Muscle layer of duodenum (tissue), 2 donors: ENCODE measurements around the gene VIPAS39.
A peak's percentile ranks its signal among the peaks of the same experiment; 100 is the strongest.

Experiments
- H3K27ac ChIP-seq: one replicate; pipeline ENCODE4 v1.7.0; 2013; ENCODE audit warnings: mild to moderate bottlenecking, low read length
- H3K27me3 ChIP-seq: one replicate; pipeline ENCODE4 v1.7.0; 2013; ENCODE audit warnings: low read depth, mild to moderate bottlenecking, control low read depth, low read length
- H3K36me3 ChIP-seq, 2 donors: one replicate each; pipeline ENCODE4 v1.7.0; 2013; ENCODE audit warnings: low read length in 2 of 2, control low read depth in 1 of 2, mild to moderate bottlenecking in 1 of 2; ENCODE audit not compliant: insufficient read depth in 2 of 2, control insufficient read depth in 1 of 2
- H3K4me1 ChIP-seq, 2 donors: one replicate each; pipeline ENCODE4 v1.7.0; 2013; ENCODE audit warnings: low read length in 2 of 2, mild to moderate bottlenecking in 2 of 2, control low read depth in 1 of 2, moderate library complexity in 1 of 2; ENCODE audit not compliant: insufficient read depth in 2 of 2, control insufficient read depth in 1 of 2
- H3K4me3 ChIP-seq, 2 donors: one replicate each; pipeline ENCODE4 v1.7.0; 2013; ENCODE audit warnings: low read length in 2 of 2, low read depth in 1 of 2, mild to moderate bottlenecking in 1 of 2
- H3K9me3 ChIP-seq, 2 donors: one replicate each; pipeline ENCODE4 v1.7.0; 2013; ENCODE audit warnings: low read length in 2 of 2, control low read depth in 1 of 2, mild to moderate bottlenecking in 1 of 2; ENCODE audit not compliant: control insufficient read depth in 1 of 2
- donor health status: healthy.

Gene VIPAS39

GRCh38 chr14:77469067-77469505 is 11.7 kb upstream of the VIPAS39 start:
- peaks cover 45 to 55% of the 10 kb centered on the region in 2 donors for H3K36me3 ChIP-seq
- no peak overlapping the region for H3K27ac ChIP-seq
- no peaks in the 10 kb centered on the region for H3K9me3 ChIP-seq
- no peaks in the 10 kb centered on the region for H3K4me1 ChIP-seq
- no peaks in the 10 kb centered on the region for H3K27me3 ChIP-seq
- H3K4me3 ChIP-seq: no peak overlapping the region

GRCh38 chr14:77467801-77468200 is 10.4 kb upstream of the VIPAS39 start:
- H3K4me1 ChIP-seq: no peaks in the 10 kb centered on the region
- no peaks in the 10 kb centered on the region for H3K9me3 ChIP-seq
- no peak overlapping the region for H3K4me3 ChIP-seq
- H3K27me3 ChIP-seq: no peaks in the 10 kb centered on the region
- peaks cover 54 to 66% of the 10 kb centered on the region in 2 donors for H3K36me3 ChIP-seq
- no peak overlapping the region for H3K27ac ChIP-seq

DNA sequence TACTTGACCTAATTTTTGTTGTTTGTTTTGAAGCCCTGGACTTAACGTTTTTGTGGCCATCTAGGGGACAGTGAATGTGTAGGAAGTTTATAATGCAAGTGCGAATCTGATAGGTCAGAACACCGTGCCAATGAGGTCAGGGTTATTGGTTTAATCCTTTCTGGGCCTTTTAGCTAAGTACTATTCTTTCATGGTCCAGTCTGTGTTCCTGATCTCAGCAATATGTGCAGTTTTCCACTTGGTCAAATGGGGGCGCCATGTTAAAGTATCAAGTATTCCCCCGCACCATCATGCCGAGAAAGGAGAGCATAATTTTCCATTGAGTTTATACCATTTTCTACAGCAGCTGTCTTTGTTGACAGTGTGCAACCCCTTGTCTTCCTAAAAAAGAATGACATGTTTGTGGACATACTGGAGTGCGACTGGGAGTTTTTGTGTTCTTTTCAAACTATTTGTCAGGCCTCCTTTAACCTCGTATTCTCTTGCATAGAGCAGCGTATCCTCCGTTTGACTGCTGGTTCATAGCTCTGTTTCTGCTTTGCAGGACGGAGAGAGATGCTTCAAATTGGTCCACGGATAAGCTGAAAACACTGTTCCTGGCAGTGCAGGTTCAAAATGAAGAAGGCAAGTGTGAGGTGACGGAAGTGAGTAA is 1.8 kb upstream of the VIPAS39 start:
- Histone ChIP-seq H3K4me3 (peak overlapping the region; percentile 97), H3K27ac (peak overlapping the region; percentile 95), H3K36me3 (peaks cover 35 to 45% of the 10 kb centered on the region in 2 donors), H3K27me3 (no peaks in the 10 kb centered on the region), H3K9me3 (no peaks in the 10 kb centered on the region), H3K4me1 (peaks cover 20 to 26% of the 10 kb centered on the region in 2 donors)

GRCh38 chr14:77458249-77458950 is 999 bp upstream of the VIPAS39 start:
- H3K36me3 ChIP-seq: peaks cover 29 to 37% of the 10 kb centered on the region in 2 donors

DNA sequence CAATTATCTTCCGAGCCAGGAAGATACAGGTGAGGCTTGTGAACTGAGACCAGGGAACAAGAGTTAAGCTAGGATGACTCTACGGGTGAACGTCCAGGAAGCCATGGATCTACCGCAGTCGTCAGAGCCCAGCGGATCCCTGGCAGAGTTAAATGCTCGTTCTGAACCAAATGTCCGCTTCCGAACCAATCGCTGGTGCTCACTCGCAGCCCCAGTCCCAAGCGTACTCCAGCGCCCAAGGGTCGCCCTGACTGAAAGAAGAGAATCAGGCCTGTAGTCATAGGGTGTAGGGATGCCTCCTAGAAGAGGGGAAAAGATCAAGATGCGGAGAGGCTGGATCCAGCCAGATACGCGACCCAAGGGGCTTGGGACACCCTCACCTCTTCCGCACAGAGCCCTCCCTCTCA is 283 bp downstream of the VIPAS39 start:
- H3K4me1 ChIP-seq: peaks cover 20 to 26% of the 10 kb centered on the region in 2 donors
- peaks cover 19 to 30% of the 10 kb centered on the region in 2 donors for H3K36me3 ChIP-seq
- no peaks in the 10 kb centered on the region for H3K27me3 ChIP-seq
- no peaks in the 10 kb centered on the region for H3K9me3 ChIP-seq
- H3K27ac ChIP-seq: peak overlapping the region; percentile 95
- peak overlapping the region; percentile 97 for H3K4me3 ChIP-seq

More at GRCh38 chr14:77458249-77458950, 999 bp upstream of the VIPAS39 start:
- no peaks in the 10 kb centered on the region for H3K9me3 ChIP-seq
- peak overlapping the region; percentile 95 for H3K27ac ChIP-seq
- H3K27me3 ChIP-seq: no peaks in the 10 kb centered on the region
- peak overlapping the region; percentile 97 for H3K4me3 ChIP-seq
- H3K4me1 ChIP-seq: peaks cover 20 to 26% of the 10 kb centered on the region in 2 donors

DNA sequence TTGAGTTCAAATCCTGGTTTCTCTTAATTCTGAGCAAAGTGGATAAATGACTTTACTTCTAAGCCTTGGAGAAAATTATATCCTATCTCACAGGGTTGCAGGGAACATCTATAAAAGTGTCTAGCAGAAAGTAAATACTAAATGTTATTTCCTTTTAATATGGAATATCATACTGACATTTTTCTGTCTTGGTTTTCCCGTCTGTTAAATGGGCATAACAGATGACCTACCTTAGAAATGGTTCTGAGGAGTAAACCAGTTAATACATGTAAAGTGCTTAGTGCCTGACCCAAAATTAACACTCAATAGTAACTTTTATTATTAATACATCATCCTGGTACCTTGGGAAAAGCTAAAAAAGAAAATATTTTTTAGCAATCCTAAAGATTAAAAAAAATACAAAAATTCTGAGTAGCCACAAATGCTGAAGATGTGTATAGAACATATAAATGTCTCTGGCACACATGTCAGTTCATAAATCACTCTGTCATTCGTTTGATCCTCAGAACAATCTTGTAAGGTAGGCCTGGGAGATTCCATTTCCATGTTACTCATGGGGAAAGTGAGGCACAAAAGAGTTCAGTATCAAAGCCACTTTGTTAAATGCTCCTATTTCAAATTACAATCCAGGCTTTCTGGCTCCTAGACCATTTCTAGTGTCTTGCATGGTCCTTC is 1.3 kb downstream of the VIPAS39 start:
- Histone ChIP-seq H3K4me3 (peak overlapping the region; percentile 97), H3K36me3 (peaks cover 10 to 27% of the 10 kb centered on the region in 2 donors)

GRCh38 chr14:77442196-77442595 is 15.2 kb downstream of the VIPAS39 start:
- no peak overlapping the region for H3K4me3 ChIP-seq
- peaks cover 54 to 64% of the 10 kb centered on the region in 2 donors for H3K36me3 ChIP-seq
- no peak overlapping the region for H3K27ac ChIP-seq
- H3K4me1 ChIP-seq: no peaks in the 10 kb centered on the region
- no peaks in the 10 kb centered on the region for H3K9me3 ChIP-seq
- no peaks in the 10 kb centered on the region for H3K27me3 ChIP-seq

More for the DNA sequence above, 1.3 kb downstream of the VIPAS39 start:
- Histone ChIP-seq H3K4me1 (peaks cover 20 to 26% of the 10 kb centered on the region in 2 donors), H3K27ac (no peak overlapping the region), H3K27me3 (no peaks in the 10 kb centered on the region), H3K9me3 (no peaks in the 10 kb centered on the region)

GRCh38 chr14:77439861-77440260 is 17.5 kb downstream of the VIPAS39 start:
- H3K36me3 ChIP-seq: peaks cover 67 to 80% of the 10 kb centered on the region in 2 donors
- no peaks in the 10 kb centered on the region for H3K4me1 ChIP-seq
- no peaks in the 10 kb centered on the region for H3K27me3 ChIP-seq
- H3K9me3 ChIP-seq: no peaks in the 10 kb centered on the region
- no peak overlapping the region for H3K4me3 ChIP-seq
- no peak overlapping the region for H3K27ac ChIP-seq

DNA sequence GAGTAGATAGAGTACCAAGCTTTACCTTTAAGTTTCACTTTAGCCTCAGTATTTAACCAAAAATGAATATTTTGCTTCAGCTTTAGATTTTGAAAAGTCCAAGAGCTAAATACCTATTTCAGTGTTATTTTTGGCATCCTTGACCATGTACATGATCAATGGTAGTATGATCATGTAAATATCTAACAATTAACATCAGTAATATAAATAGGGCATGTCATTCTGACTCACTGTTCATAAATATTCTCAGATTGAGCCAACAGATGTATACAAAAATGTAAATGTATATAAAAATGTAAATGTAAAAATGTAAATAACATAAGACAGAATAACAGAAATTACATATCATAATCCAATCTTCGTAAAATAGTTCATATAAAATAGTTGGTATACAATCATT is 18.8 kb downstream of the VIPAS39 start:
- Histone ChIP-seq H3K4me1 (no peaks in the 10 kb centered on the region), H3K36me3 (peaks cover 71 to 85% of the 10 kb centered on the region in 2 donors), H3K9me3 (no peaks in the 10 kb centered on the region), H3K4me3 (no peak overlapping the region), H3K27me3 (no peaks in the 10 kb centered on the region), H3K27ac (no peak overlapping the region)

DNA sequence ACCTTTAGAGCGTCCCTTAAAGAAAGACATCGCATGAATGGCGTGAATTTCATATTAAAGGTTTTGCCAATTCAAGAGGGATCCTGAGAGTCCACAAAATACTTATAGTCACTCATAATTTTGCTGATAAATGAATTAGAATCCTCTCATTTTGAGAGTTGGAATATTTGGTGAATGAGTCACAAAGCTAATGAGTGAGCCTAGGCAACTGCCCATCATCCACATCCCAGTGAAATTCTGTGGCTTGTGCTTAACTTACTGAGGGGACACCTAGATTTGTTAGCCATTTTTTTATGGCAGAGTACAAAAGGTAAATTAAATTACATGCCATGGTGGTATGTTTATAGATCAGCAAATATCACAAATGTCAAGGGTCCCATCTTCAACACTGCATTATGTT is 21.4 kb downstream of the VIPAS39 start:
- Histone ChIP-seq H3K36me3 (peaks cover 53 to 72% of the 10 kb centered on the region in 2 donors), H3K27me3 (no peaks in the 10 kb centered on the region), H3K4me1 (no peaks in the 10 kb centered on the region), H3K9me3 (no peaks in the 10 kb centered on the region), H3K4me3 (no peak overlapping the region), H3K27ac (no peak overlapping the region)

DNA sequence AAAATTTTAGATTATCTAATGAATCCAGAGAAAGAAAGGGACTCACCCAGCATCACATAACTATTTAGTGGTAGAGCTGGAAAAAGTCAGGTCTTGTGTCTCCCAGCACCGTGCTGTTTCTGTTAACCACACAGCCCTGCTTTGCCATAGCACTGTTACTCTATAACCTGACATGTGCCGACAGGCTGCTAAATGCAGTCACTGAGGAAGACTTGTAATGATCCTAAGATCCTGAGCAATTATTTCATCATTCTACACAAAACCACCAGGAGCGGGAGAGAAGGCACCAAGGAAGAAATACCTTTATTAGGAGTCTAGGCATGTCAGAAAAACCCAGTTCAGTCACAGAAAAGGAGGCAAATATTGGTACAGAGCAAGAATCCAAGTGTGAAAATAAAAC is 31.0 kb downstream of the VIPAS39 start:
- H3K4me1 ChIP-seq: no peaks in the 10 kb centered on the region
- no peak overlapping the region for H3K4me3 ChIP-seq
- H3K9me3 ChIP-seq: no peaks in the 10 kb centered on the region
- no peak overlapping the region for H3K27ac ChIP-seq
- no peaks in the 10 kb centered on the region for H3K27me3 ChIP-seq
- H3K36me3 ChIP-seq: peaks cover 63 to 91% of the 10 kb centered on the region in 2 donors
